ENCODE results near the gene CSPG5. TPM values are rescaled to one million over a fixed set of nuclear protein-coding genes. Genes with fewer than 3 reads are reported as not detected.

The CSPG5 gene
- total RNA-seq, 1 experiment from 2014 or later: 3.8 TPM

- Histone ChIP-seq H4K20me1 (ENCODE audit: insufficient read depth) (no peaks in the 10 kb centered on the region), H3K4me1 (ENCODE audit: control insufficient read depth in 1 of 2, insufficient read depth in 2 of 2, low read length in 2 of 2) (no peaks in the 10 kb centered on the region), H3K27ac (ENCODE audit: low read depth, low read length) (no peak overlapping the region), H3K4me2 (ENCODE audit: low read length) (no peak overlapping the region), H3K27me3 (ENCODE audit: insufficient read depth, low read length) (no peaks in the 10 kb centered on the region), H3K9me2 (ENCODE audit: insufficient read depth) (no peaks in the 10 kb centered on the region), H3K4me3 (replicated peaks in 1 of 2; ENCODE audit: low read depth in 1 of 2, low read length in 2 of 2) (no peak overlapping the region), H3K36me3 (ENCODE audit: control insufficient read depth in 1 of 2, insufficient read depth in 2 of 2, low read length in 2 of 2) (peaks cover 31% of the 10 kb centered on the region in 2 experiments; a peak in 3 of 4 replicates), H2AFZ (ENCODE audit: low read depth, low read length, poor library complexity, severe bottlenecking) (no peak overlapping the region), H3K9me3 (ENCODE audit: control insufficient read depth in 1 of 2, insufficient read depth in 1 of 2, low read depth in 1 of 2, low read length in 2 of 2) (no peaks in the 10 kb centered on the region), H3K9ac (ENCODE audit: low read length) (no peak overlapping the region), H3K79me2 (ENCODE audit: insufficient read depth, low read length) (no peaks in the 10 kb centered on the region)
- ChIA-PET RAD21 (ENCODE audit: low non-redundant PET in 1 of 2, low total read pairs in 2 of 2, uncharacterized antibody in 2 of 2, unreplicated experiment in 2 of 2) (interaction anchor here in 1 of 2 experiments (0.6 kb wide), 1 partner anchor 29 kb away, joined by 5 read pairs; no protein-coding TSS in a partner anchor), CTCF (no interaction called here), POLR2A (no interaction called here)
- intact Hi-C loops (cut with micrococcal nuclease): no loop called here
- DNase-seq (ENCODE audit: low read depth, low spot score) (no peak), ATAC-seq (no peak)
- BruUV-seq (replicated peaks): no TSS peak
- TF ChIP-seq, protein P1, sequence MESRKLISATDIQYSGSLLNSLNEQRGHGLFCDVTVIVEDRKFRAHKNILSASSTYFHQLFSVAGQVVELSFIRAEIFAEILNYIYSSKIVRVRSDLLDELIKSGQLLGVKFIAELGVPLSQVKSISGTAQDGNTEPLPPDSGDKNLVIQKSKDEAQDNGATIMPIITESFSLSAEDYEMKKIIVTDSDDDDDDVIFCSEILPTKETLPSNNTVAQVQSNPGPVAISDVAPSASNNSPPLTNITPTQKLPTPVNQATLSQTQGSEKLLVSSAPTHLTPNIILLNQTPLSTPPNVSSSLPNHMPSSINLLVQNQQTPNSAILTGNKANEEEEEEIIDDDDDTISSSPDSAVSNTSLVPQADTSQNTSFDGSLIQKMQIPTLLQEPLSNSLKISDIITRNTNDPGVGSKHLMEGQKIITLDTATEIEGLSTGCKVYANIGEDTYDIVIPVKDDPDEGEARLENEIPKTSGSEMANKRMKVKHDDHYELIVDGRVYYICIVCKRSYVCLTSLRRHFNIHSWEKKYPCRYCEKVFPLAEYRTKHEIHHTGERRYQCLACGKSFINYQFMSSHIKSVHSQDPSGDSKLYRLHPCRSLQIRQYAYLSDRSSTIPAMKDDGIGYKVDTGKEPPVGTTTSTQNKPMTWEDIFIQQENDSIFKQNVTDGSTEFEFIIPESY (IDR thresholded peaks at IDR 0.05; ENCODE audit: extremely low read depth, insufficient replicate concordance, low read length): no peak
- TF ChIP-seq TCF7L2 (IDR thresholded peaks at IDR 0.05; ENCODE audit: borderline replicate concordance, extremely low read depth, insufficient read depth, insufficient read length) (no peak), EZH2phosphoT487 (IDR thresholded peaks at IDR 0.05; ENCODE audit: borderline replicate concordance) (no peak), YY1 (IDR thresholded peaks at IDR 0.05; ENCODE audit: extremely low read depth, insufficient replicate concordance, low read depth, low read length) (no peak), POLR2AphosphoS5 (IDR thresholded peaks at IDR 0.05; ENCODE audit: low read depth, low read length) (no peak), EZH2 (IDR thresholded peaks at IDR 0.05) (no peak), EGR1 (IDR thresholded peaks at IDR 0.05; ENCODE audit: low read depth) (no peak), JUND (IDR thresholded peaks at IDR 0.05) (no peak), SP1 (IDR thresholded peaks at IDR 0.05; ENCODE audit: low read depth) (no peak), ZNF274 (IDR thresholded peaks at IDR 0.05; ENCODE audit: low read depth, low read length) (no peak), SIN3A (IDR thresholded peaks at IDR 0.05; ENCODE audit: low read depth) (no peak), REST (IDR thresholded peaks at IDR 0.05; ENCODE audit: low read depth) (no peak), CEBPB (IDR thresholded peaks at IDR 0.05; ENCODE audit: low read depth) (no peak), ZFX (IDR thresholded peaks at IDR 0.05) (no peak)
- TF ChIP-seq, protein P2, sequence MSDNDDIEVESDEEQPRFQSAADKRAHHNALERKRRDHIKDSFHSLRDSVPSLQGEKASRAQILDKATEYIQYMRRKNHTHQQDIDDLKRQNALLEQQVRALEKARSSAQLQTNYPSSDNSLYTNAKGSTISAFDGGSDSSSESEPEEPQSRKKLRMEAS (IDR thresholded peaks at IDR 0.05): no peak
- TF ChIP-seq, protein P3, sequence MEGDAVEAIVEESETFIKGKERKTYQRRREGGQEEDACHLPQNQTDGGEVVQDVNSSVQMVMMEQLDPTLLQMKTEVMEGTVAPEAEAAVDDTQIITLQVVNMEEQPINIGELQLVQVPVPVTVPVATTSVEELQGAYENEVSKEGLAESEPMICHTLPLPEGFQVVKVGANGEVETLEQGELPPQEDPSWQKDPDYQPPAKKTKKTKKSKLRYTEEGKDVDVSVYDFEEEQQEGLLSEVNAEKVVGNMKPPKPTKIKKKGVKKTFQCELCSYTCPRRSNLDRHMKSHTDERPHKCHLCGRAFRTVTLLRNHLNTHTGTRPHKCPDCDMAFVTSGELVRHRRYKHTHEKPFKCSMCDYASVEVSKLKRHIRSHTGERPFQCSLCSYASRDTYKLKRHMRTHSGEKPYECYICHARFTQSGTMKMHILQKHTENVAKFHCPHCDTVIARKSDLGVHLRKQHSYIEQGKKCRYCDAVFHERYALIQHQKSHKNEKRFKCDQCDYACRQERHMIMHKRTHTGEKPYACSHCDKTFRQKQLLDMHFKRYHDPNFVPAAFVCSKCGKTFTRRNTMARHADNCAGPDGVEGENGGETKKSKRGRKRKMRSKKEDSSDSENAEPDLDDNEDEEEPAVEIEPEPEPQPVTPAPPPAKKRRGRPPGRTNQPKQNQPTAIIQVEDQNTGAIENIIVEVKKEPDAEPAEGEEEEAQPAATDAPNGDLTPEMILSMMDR (IDR thresholded peaks at IDR 0.05 in 2 of 3, conservative IDR thresholded peaks at IDR 0.05 in 1 of 3; ENCODE audit: borderline replicate concordance in 1 of 3, insufficient read depth in 1 of 3, low read depth in 2 of 3, low read length in 2 of 3): no peak
These were observed 8.1 kb upstream of the CSPG5 start for GRCh38 chr3:47586746-47587145.

Measured in HCT116 (cell line).